OCI-LY7 (cell line): ENCODE results near the gene CD70. TPM values are rescaled to one million over a fixed set of nuclear protein-coding genes. Genes with fewer than 3 reads are reported as not detected.

Experiments used
- BruUV-seq: library from RNA; stranded (reverse); fragments of 400-500 nt; replicated peaks from 2 replicates; lab custom pipeline; 2021; lab: Mats Ljungman, UMichigan
- CTCF ChIA-PET: fragments of 300-600 bp; sonication (Branson Sonifier 250); formaldehyde crosslinking; loops from one replicate; lab custom pipeline; 2022; ENCODE audit warnings: antibody characterized with exemption; ENCODE audit not compliant: unreplicated experiment; lab: Charles Lee
- POLR2A ChIA-PET: fragments of 300-600 bp; sonication (Branson Sonifier 250); formaldehyde crosslinking; loops from one replicate; lab custom pipeline; 2022; ENCODE audit warnings: antibody characterized with exemption; lab: Charles Lee
- DNase-seq: peaks from one replicate; pipeline ENCODE4 v3.0.0-alpha.2; 2015; ENCODE audit warnings: low spot score
- H2AFZ ChIP-seq: fragments of 200-600 bp; sonication (generic), shearing (Covaris generic); 2 replicates; pipeline ENCODE4 v1.6.1; 2014; ENCODE audit warnings: mild to moderate bottlenecking, antibody characterized with exemption, low read length, moderate library complexity
- H3K27ac ChIP-seq: fragments of 200-600 bp; sonication (generic); 2 replicates; pipeline ENCODE4 v1.5.1; 2014; ENCODE audit warnings: mixed run types, low read depth, mild to moderate bottlenecking, moderate library complexity, low read length, inconsistent platforms; ENCODE audit not compliant: poor library complexity, severe bottlenecking
- H3K36me3 ChIP-seq: fragments of 200-600 bp; sonication (generic); 2 replicates; pipeline ENCODE4 v1.6.1; 2014; ENCODE audit warnings: mild to moderate bottlenecking, antibody characterized with exemption, low read length, moderate library complexity, mixed read lengths; ENCODE audit not compliant: insufficient read depth
- H3K4me1 ChIP-seq: fragments of 200-600 bp; sonication (generic); 2 replicates; pipeline ENCODE4 v1.5.1; 2014; ENCODE audit warnings: mild to moderate bottlenecking, low read length; ENCODE audit not compliant: insufficient read depth, poor library complexity, severe bottlenecking
- H3K4me2 ChIP-seq: fragments of 200-600 bp; sonication (generic); 2 replicates; pipeline ENCODE4 v1.6.1; 2014; ENCODE audit warnings: mild to moderate bottlenecking, low read length
- H3K4me3 ChIP-seq: fragments of 200-600 bp; sonication (generic); 2 replicates; pipeline ENCODE4 v1.5.1; 2014; ENCODE audit warnings: mild to moderate bottlenecking, low read depth, low read length; ENCODE audit not compliant: poor library complexity, severe bottlenecking
- H3K79me2 ChIP-seq: fragments of 200-600 bp; sonication (generic); 2 replicates; pipeline ENCODE4 v1.6.1; 2016; ENCODE audit warnings: low read depth, mild to moderate bottlenecking, low read length, moderate library complexity, mixed read lengths; ENCODE audit not compliant: insufficient read depth
- H3K9me2 ChIP-seq: fragments of 200-600 bp; sonication (generic); 2 replicates; pipeline ENCODE4 v1.6.1; 2016; ENCODE audit warnings: mild to moderate bottlenecking, low read length, mixed read lengths; ENCODE audit not compliant: insufficient read depth
- H3K9me3 ChIP-seq: fragments of 200-600 bp; sonication (generic); 2 replicates; pipeline ENCODE4 v1.6.1; 2014; ENCODE audit warnings: mild to moderate bottlenecking, mixed run types, low read length, mixed read lengths
- H4K20me1 ChIP-seq: fragments of 200-600 bp; sonication (generic); 2 replicates; pipeline ENCODE4 v1.6.1; 2014; ENCODE audit warnings: mild to moderate bottlenecking, antibody characterized with exemption, low read length, moderate library complexity, mixed read lengths; ENCODE audit not compliant: insufficient read depth
- EZH2phosphoT487 ChIP-seq: fragments of 200-600 bp; sonication (generic); IDR thresholded peaks from 2 replicates; pipeline ENCODE4 v1.6.1; 2018; ENCODE audit warnings: low read depth, borderline replicate concordance, mild to moderate bottlenecking, mixed run types, antibody characterized with exemption, low read length, moderate library complexity, mixed read lengths
- intact Hi-C: fragments of 100-400 bp; cut with micrococcal nuclease; formaldehyde crosslinking; loops from one replicate; pipeline ENCODE4 v1.10.0; 2022; ENCODE audit not compliant: unreplicated experiment
- total RNA-seq, 2 experiments: library from RNA; depleted of rRNA in 1 of 2; stranded (reverse); fragments of >200 nt in 1 of 2; shearing (Covaris generic) in 1 of 2; gene quantifications; 2 replicates each; pipeline ENCODE4 v1.2.3, GENCODE V29; 2014 to 2022
- TF ChIP-seq, protein P1 (sequence below): fragments of 200-600 bp; sonication (generic); conservative IDR thresholded peaks from 2 replicates; pipeline ENCODE4 v1.5.1; 2014; ENCODE audit warnings: mild to moderate bottlenecking, antibody characterized with exemption, low read length, moderate library complexity, mixed read lengths

Gene CD70
- total RNA-seq, 2 experiments from 2014 or later, result 88.2 to 165 TPM

DNA sequence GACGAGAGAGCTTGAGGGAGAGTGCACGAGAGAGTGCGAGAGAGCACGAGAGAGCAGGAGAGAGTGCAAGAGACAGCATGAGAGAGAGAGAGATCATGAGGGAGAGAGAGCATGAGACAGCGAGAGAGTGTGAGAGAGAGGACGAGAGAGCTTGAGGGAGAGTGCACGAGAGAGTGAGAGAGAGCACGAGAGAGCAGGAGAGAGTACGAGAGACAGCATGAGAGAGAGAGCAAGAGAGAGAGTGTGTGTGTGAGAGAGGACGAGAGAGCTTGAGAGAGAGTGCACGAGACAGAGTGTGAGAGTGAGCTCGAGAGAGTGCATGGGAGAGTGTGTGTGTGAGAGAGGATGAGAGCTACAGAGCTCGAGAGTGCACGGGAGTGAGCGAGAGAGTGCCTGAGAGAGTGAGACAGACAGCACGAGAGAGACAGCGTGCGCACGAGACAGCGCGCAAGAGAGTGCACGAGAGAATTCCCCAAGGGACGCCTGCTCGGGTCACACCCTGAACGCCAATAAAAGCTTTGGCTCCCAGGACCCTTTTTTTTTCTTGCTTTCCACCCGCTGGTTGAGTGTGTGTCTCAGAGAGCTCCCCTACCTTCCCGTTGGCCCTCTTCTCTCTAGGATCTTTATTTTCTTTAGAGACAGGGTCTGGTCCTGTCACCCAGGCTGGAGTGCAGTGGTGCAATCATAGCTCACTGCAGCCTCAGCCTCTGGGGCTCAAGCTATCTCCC is 3.7 kb downstream of the CD70 start:
- TF ChIP-seq EZH2phosphoT487, result no peak
- TF ChIP-seq, protein P1, sequence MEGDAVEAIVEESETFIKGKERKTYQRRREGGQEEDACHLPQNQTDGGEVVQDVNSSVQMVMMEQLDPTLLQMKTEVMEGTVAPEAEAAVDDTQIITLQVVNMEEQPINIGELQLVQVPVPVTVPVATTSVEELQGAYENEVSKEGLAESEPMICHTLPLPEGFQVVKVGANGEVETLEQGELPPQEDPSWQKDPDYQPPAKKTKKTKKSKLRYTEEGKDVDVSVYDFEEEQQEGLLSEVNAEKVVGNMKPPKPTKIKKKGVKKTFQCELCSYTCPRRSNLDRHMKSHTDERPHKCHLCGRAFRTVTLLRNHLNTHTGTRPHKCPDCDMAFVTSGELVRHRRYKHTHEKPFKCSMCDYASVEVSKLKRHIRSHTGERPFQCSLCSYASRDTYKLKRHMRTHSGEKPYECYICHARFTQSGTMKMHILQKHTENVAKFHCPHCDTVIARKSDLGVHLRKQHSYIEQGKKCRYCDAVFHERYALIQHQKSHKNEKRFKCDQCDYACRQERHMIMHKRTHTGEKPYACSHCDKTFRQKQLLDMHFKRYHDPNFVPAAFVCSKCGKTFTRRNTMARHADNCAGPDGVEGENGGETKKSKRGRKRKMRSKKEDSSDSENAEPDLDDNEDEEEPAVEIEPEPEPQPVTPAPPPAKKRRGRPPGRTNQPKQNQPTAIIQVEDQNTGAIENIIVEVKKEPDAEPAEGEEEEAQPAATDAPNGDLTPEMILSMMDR, result no peak
- peaks cover 40% of the 10 kb centered on the region for H3K4me1 ChIP-seq
- H3K4me3 ChIP-seq, result peak overlapping the region; percentile 76
- DNase-seq, result peak; percentile 75
- no peaks in the 10 kb centered on the region for H4K20me1 ChIP-seq
- peak overlapping the region; percentile 81 for H3K4me2 ChIP-seq
- H2AFZ ChIP-seq, result no peak overlapping the region
- H3K79me2 ChIP-seq, result peaks cover 49% of the 10 kb centered on the region; the same call in 1 of the 2 replicates
- H3K9me2 ChIP-seq, result no peaks in the 10 kb centered on the region
- intact Hi-C loops, result no loop called here
- ChIA-PET POLR2A (interaction anchor here (0.6 to 3.2 kb wide), 5 partner anchors 8 to 66 kb away, joined by 3 to 11 read pairs (median 5); no protein-coding TSS in a partner anchor), CTCF (interaction anchor here (0.7 to 1.8 kb wide), 2 partner anchors 10 to 128 kb away, joined by 4 to 5 read pairs; no protein-coding TSS in a partner anchor)
- H3K36me3 ChIP-seq, result peaks cover 53% of the 10 kb centered on the region
- TSS peak; percentile 5 for BruUV-seq
- peak overlapping the region; percentile 82 for H3K27ac ChIP-seq
- no peaks in the 10 kb centered on the region for H3K9me3 ChIP-seq

DNA sequence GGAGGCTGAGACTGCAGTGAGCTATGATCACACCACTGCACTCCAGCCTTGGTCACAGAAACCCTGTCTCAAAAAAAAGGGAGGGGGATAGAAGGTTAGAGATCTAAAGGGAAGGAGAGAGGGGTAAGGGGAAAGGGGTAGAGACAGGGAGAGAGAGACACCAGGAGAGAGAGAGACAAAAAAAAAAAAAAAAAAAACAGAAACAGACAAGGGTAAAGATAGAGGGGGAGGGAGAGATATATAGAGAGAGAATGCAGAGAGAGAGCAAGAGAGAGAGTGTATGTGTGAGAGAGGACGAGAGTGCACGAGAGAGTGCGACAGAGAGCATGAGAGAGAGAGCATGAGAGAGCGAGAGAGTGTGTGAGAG is 4.2 kb downstream of the CD70 start:
- intact Hi-C loops, result no loop called here
- Histone ChIP-seq H3K36me3 (peaks cover 53% of the 10 kb centered on the region), H3K79me2 (peaks cover 49% of the 10 kb centered on the region; the same call in 1 of the 2 replicates), H2AFZ (no peak overlapping the region), H3K9me3 (no peaks in the 10 kb centered on the region), H3K9me2 (no peaks in the 10 kb centered on the region), H4K20me1 (no peaks in the 10 kb centered on the region), H3K27ac (peak overlapping the region; percentile 82), H3K4me1 (peaks cover 38% of the 10 kb centered on the region), H3K4me3 (peak overlapping the region; percentile 76), H3K4me2 (peak overlapping the region; percentile 81)
- CTCF ChIA-PET, result interaction anchor here (0.7 to 1.8 kb wide), 2 partner anchors 9 to 127 kb away, joined by 4 to 5 read pairs; no protein-coding TSS in a partner anchor
- POLR2A ChIA-PET, result interaction anchor here (0.7 to 1.6 kb wide), 3 partner anchors 14 to 1939 kb away, joined by 5 to 11 read pairs (median 7); no protein-coding TSS in a partner anchor
- TF ChIP-seq, protein P1, result no peak
- TF ChIP-seq EZH2phosphoT487, result no peak
- BruUV-seq, result no TSS peak
- DNase-seq, result no peak

DNA sequence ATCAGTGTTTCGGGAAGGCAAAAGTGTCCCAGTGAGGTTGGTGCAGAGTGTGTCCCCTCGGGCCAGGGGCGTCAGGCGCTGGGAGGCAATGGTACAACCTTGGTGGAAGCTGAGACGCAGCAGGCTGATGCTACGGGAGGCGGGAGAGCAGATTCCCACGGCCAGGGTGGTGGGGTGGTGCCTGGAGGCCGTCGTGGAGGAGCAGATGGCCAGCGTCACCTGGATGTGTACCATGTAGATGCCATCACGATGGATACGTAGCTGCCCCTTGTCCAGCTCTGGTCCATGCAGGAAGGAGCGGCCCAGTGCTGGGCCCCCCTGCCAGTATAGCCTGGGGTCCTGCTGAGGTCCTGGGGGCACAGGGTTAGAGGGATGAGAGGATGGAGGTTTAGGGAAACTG is 4.9 kb downstream of the CD70 start:
- H4K20me1 ChIP-seq, result no peaks in the 10 kb centered on the region
- H2AFZ ChIP-seq, result no peak overlapping the region
- no peak overlapping the region for H3K27ac ChIP-seq
- H3K36me3 ChIP-seq, result peaks cover 53% of the 10 kb centered on the region
- no TSS peak for BruUV-seq
- POLR2A ChIA-PET, result interaction anchor here (0.7 kb wide), 2 partner anchors 14 to 1938 kb away, joined by 3 to 7 read pairs; no protein-coding TSS in a partner anchor
- intact Hi-C loops, result no loop called here
- H3K4me3 ChIP-seq, result no peak overlapping the region
- H3K9me2 ChIP-seq, result no peaks in the 10 kb centered on the region
- H3K9me3 ChIP-seq, result no peaks in the 10 kb centered on the region
- H3K79me2 ChIP-seq, result peaks cover 44% of the 10 kb centered on the region; the same call in 1 of the 2 replicates
- peaks cover 39% of the 10 kb centered on the region for H3K4me1 ChIP-seq
- no peak for TF ChIP-seq EZH2phosphoT487
- TF ChIP-seq, protein P1, result no peak
- H3K4me2 ChIP-seq, result no peak overlapping the region
- CTCF ChIA-PET, result interaction anchor here (1.8 kb wide), 1 partner anchor 9 kb away, joined by 4 read pairs; no protein-coding TSS in a partner anchor
- no peak for DNase-seq
